Activated naive CD8-positive, alpha-beta T cell treated with anti-CD3 and anti-CD28 coated beads for 36 hours (primary cell): Measurements from ENCODE around the gene SSTR5. TPM values are rescaled to one million over a fixed set of nuclear protein-coding genes. Genes with fewer than 3 reads are reported as not detected.

ENCODE experiments used
- DNase-seq: peaks from one replicate; pipeline ENCODE4 v3.0.0; 2021
- H3K27ac Mint-ChIP-seq: one replicate; pipeline ENCODE4 v1.8.0; 2022; ENCODE audit warnings: mild to moderate bottlenecking, moderate library complexity, mixed read lengths
- H3K27me3 Mint-ChIP-seq: one replicate; pipeline ENCODE4 v1.8.0; 2022; ENCODE audit warnings: mild to moderate bottlenecking, mixed read lengths
- H3K36me3 Mint-ChIP-seq: one replicate; pipeline ENCODE4 v1.8.0; 2021; ENCODE audit warnings: mild to moderate bottlenecking, mixed read lengths
- H3K4me1 Mint-ChIP-seq: one replicate; pipeline ENCODE4 v1.8.0; 2021; ENCODE audit warnings: mixed read lengths
- H3K4me3 Mint-ChIP-seq: one replicate; pipeline ENCODE4 v1.8.0; 2022; ENCODE audit warnings: mild to moderate bottlenecking, moderate library complexity, mixed read lengths
- H3K9me3 Mint-ChIP-seq: one replicate; pipeline ENCODE4 v1.8.0; 2022; ENCODE audit warnings: mixed read lengths
- total RNA-seq, 2 experiments: library from RNA; stranded (reverse); gene quantifications; one replicate each; pipeline ENCODE4 v1.2.3, GENCODE V29; 2021

The SSTR5 gene
- total RNA-seq, 2 experiments from 2014 or later = not detected

- peaks cover 28% of the 10 kb centered on the region for H3K27me3 Mint-ChIP-seq
- H3K36me3 Mint-ChIP-seq = no peaks in the 10 kb centered on the region
- no peaks in the 10 kb centered on the region for H3K4me1 Mint-ChIP-seq
- no peaks in the 10 kb centered on the region for H3K9me3 Mint-ChIP-seq
- no peak overlapping the region for H3K27ac Mint-ChIP-seq
- no peak overlapping the region for H3K4me3 Mint-ChIP-seq
- no peak for DNase-seq
Observed at GRCh38 chr16:1103636-1103980, 31.1 kb downstream of the SSTR5 start.

- H3K4me3 Mint-ChIP-seq = no peak overlapping the region
- peaks cover 28% of the 10 kb centered on the region for H3K27me3 Mint-ChIP-seq
- no peaks in the 10 kb centered on the region for H3K36me3 Mint-ChIP-seq
- H3K27ac Mint-ChIP-seq = no peak overlapping the region
- peak; percentile 61 for DNase-seq
- no peaks in the 10 kb centered on the region for H3K4me1 Mint-ChIP-seq
- no peaks in the 10 kb centered on the region for H3K9me3 Mint-ChIP-seq
Observed at GRCh38 chr16:1105888-1106620, 33.5 kb downstream of the SSTR5 start.

- Mint-ChIP-seq H3K4me3 (no peak overlapping the region), H3K4me1 (no peaks in the 10 kb centered on the region)
Observed at GRCh38 chr16:1106659-1107058, 34.1 kb downstream of the SSTR5 start.

GRCh38 chr16:1107141-1107540 is 34.6 kb downstream of the SSTR5 start:
- Mint-ChIP-seq H3K27me3 (peaks cover 28% of the 10 kb centered on the region), H3K4me3 (no peak overlapping the region), H3K27ac (no peak overlapping the region), H3K4me1 (no peaks in the 10 kb centered on the region), H3K36me3 (no peaks in the 10 kb centered on the region), H3K9me3 (no peaks in the 10 kb centered on the region)
- no peak for DNase-seq

More at GRCh38 chr16:1106659-1107058, 34.1 kb downstream of the SSTR5 start:
- H3K9me3 Mint-ChIP-seq = no peaks in the 10 kb centered on the region
- no peak overlapping the region for H3K27ac Mint-ChIP-seq
- H3K36me3 Mint-ChIP-seq = no peaks in the 10 kb centered on the region
- no peak for DNase-seq
- peaks cover 28% of the 10 kb centered on the region for H3K27me3 Mint-ChIP-seq

- DNase-seq = no peak
- Mint-ChIP-seq H3K9me3 (no peaks in the 10 kb centered on the region), H3K4me3 (no peak overlapping the region), H3K36me3 (no peaks in the 10 kb centered on the region), H3K27me3 (peaks cover 28% of the 10 kb centered on the region), H3K27ac (no peak overlapping the region), H3K4me1 (no peaks in the 10 kb centered on the region)
Observed at GRCh38 chr16:1107731-1108130, 35.2 kb downstream of the SSTR5 start.

GRCh38 chr16:1108299-1109252 is 36.0 kb downstream of the SSTR5 start:
- no peak overlapping the region for H3K27ac Mint-ChIP-seq
- H3K27me3 Mint-ChIP-seq = peaks cover 27% of the 10 kb centered on the region

GRCh38 chr16:1109648-1110047 is 37.1 kb downstream of the SSTR5 start:
- Mint-ChIP-seq H3K9me3 (no peaks in the 10 kb centered on the region), H3K36me3 (no peaks in the 10 kb centered on the region), H3K4me1 (no peaks in the 10 kb centered on the region), H3K4me3 (no peak overlapping the region), H3K27ac (no peak overlapping the region), H3K27me3 (peaks cover 17% of the 10 kb centered on the region)
- no peak for DNase-seq

More at GRCh38 chr16:1108299-1109252, 36.0 kb downstream of the SSTR5 start:
- H3K9me3 Mint-ChIP-seq = no peaks in the 10 kb centered on the region
- no peaks in the 10 kb centered on the region for H3K4me1 Mint-ChIP-seq
- no peak overlapping the region for H3K4me3 Mint-ChIP-seq
- H3K36me3 Mint-ChIP-seq = no peaks in the 10 kb centered on the region
- DNase-seq = no peak

GRCh38 chr16:1112506-1113184 is 40.1 kb downstream of the SSTR5 start:
- no peak overlapping the region for H3K4me3 Mint-ChIP-seq
- DNase-seq = no peak
- H3K27me3 Mint-ChIP-seq = no peaks in the 10 kb centered on the region
- H3K4me1 Mint-ChIP-seq = no peaks in the 10 kb centered on the region
- H3K36me3 Mint-ChIP-seq = no peaks in the 10 kb centered on the region
- H3K9me3 Mint-ChIP-seq = no peaks in the 10 kb centered on the region
- H3K27ac Mint-ChIP-seq = no peak overlapping the region

GRCh38 chr16:1113489-1113888 is 40.9 kb downstream of the SSTR5 start:
- no peaks in the 10 kb centered on the region for H3K4me1 Mint-ChIP-seq
- H3K27me3 Mint-ChIP-seq = no peaks in the 10 kb centered on the region
- H3K27ac Mint-ChIP-seq = no peak overlapping the region
- H3K9me3 Mint-ChIP-seq = no peaks in the 10 kb centered on the region
- H3K36me3 Mint-ChIP-seq = no peaks in the 10 kb centered on the region
- no peak overlapping the region for H3K4me3 Mint-ChIP-seq
- DNase-seq = no peak

- H3K27ac Mint-ChIP-seq = no peak overlapping the region
- H3K36me3 Mint-ChIP-seq = no peaks in the 10 kb centered on the region
- H3K9me3 Mint-ChIP-seq = no peaks in the 10 kb centered on the region
- H3K4me3 Mint-ChIP-seq = no peak overlapping the region
- no peaks in the 10 kb centered on the region for H3K4me1 Mint-ChIP-seq
- DNase-seq = no peak
- H3K27me3 Mint-ChIP-seq = no peaks in the 10 kb centered on the region
Observed at GRCh38 chr16:1113889-1114526, 41.5 kb downstream of the SSTR5 start.

GRCh38 chr16:1116693-1117077 is 44.1 kb downstream of the SSTR5 start:
- H3K27me3 Mint-ChIP-seq = no peaks in the 10 kb centered on the region
- H3K4me3 Mint-ChIP-seq = no peak overlapping the region
- no peaks in the 10 kb centered on the region for H3K9me3 Mint-ChIP-seq
- no peak for DNase-seq
- H3K4me1 Mint-ChIP-seq = no peaks in the 10 kb centered on the region
- no peaks in the 10 kb centered on the region for H3K36me3 Mint-ChIP-seq
- no peak overlapping the region for H3K27ac Mint-ChIP-seq

GRCh38 chr16:1117176-1117900 is 44.8 kb downstream of the SSTR5 start:
- H3K27me3 Mint-ChIP-seq = no peaks in the 10 kb centered on the region
- DNase-seq = no peak
- H3K4me3 Mint-ChIP-seq = no peak overlapping the region
- H3K9me3 Mint-ChIP-seq = no peaks in the 10 kb centered on the region
- no peaks in the 10 kb centered on the region for H3K4me1 Mint-ChIP-seq
- H3K27ac Mint-ChIP-seq = no peak overlapping the region
- H3K36me3 Mint-ChIP-seq = no peaks in the 10 kb centered on the region

- DNase-seq = no peak
- H3K4me3 Mint-ChIP-seq = no peak overlapping the region
- H3K9me3 Mint-ChIP-seq = no peaks in the 10 kb centered on the region
- H3K27ac Mint-ChIP-seq = no peak overlapping the region
- H3K4me1 Mint-ChIP-seq = no peaks in the 10 kb centered on the region
- H3K27me3 Mint-ChIP-seq = no peaks in the 10 kb centered on the region
- no peaks in the 10 kb centered on the region for H3K36me3 Mint-ChIP-seq
Observed at GRCh38 chr16:1117926-1118325, 45.4 kb downstream of the SSTR5 start.

- Mint-ChIP-seq H3K9me3 (no peaks in the 10 kb centered on the region), H3K27me3 (no peaks in the 10 kb centered on the region), H3K4me1 (no peaks in the 10 kb centered on the region), H3K27ac (no peak overlapping the region), H3K4me3 (no peak overlapping the region), H3K36me3 (no peaks in the 10 kb centered on the region)
- no peak for DNase-seq
Observed at GRCh38 chr16:1119129-1119528, 46.6 kb downstream of the SSTR5 start.
